OCI-M2 (cell line): ENCODE data around the gene OR51V1.

Experiments used
- DNase-seq: peaks from one replicate; lab custom pipeline; 2025; ENCODE audit not compliant: unreplicated experiment; lab: John Stamatoyannopoulos, UW

Gene OR51V1

GRCh38 chr11:5231111-5231510 lies 30.6 kb upstream of the OR51V1 start:
- no peak for DNase-seq

GRCh38 chr11:5230266-5230665 lies 29.8 kb upstream of the OR51V1 start:
- DNase-seq: no peak

GRCh38 chr11:5229796-5230195 lies 29.3 kb upstream of the OR51V1 start:
- no peak for DNase-seq

GRCh38 chr11:5229356-5229755 lies 28.9 kb upstream of the OR51V1 start:
- no peak for DNase-seq

GRCh38 chr11:5228124-5228523 lies 27.6 kb upstream of the OR51V1 start:
- DNase-seq: no peak

GRCh38 chr11:5227681-5228080 lies 27.2 kb upstream of the OR51V1 start:
- no peak for DNase-seq

GRCh38 chr11:5226732-5227310 lies 26.3 kb upstream of the OR51V1 start, which contains the start of gene HBB:
HBB (minus strand) TSS chr11:5227071; CDS start chr11:5227021, 50 bp downstream.
- DNase-seq: no peak

GRCh38 chr11:5225480-5225871 lies 25.0 kb upstream of the OR51V1 start:
- DNase-seq: no peak

- no peak for DNase-seq
Measured at GRCh38 chr11:5224538-5225479, 24.3 kb upstream of the OR51V1 start.

- DNase-seq: no peak
Measured at GRCh38 chr11:5223686-5224085, 23.2 kb upstream of the OR51V1 start.

- no peak for DNase-seq
Measured at GRCh38 chr11:5223146-5223545, 22.7 kb upstream of the OR51V1 start.

- no peak for DNase-seq
Measured at GRCh38 chr11:5210376-5210885, 9.9 kb upstream of the OR51V1 start.

GRCh38 chr11:5204787-5205186 lies 4.3 kb upstream of the OR51V1 start:
- DNase-seq: peak; percentile 70

- DNase-seq: no peak
Measured at GRCh38 chr11:5203366-5203765, 2.9 kb upstream of the OR51V1 start.

GRCh38 chr11:5198285-5198684 lies 2.2 kb downstream of the OR51V1 start:
- DNase-seq: no peak

GRCh38 chr11:5197536-5197935 lies 2.9 kb downstream of the OR51V1 start:
- no peak for DNase-seq

- DNase-seq: no peak
Measured at GRCh38 chr11:5196731-5197130, 3.8 kb downstream of the OR51V1 start.

GRCh38 chr11:5196067-5196466 lies 4.4 kb downstream of the OR51V1 start:
- no peak for DNase-seq

- no peak for DNase-seq
Measured at GRCh38 chr11:5192738-5193137, 7.7 kb downstream of the OR51V1 start.

- no peak for DNase-seq
Measured at GRCh38 chr11:5188201-5188600, 12.3 kb downstream of the OR51V1 start.

- no peak for DNase-seq
Measured at GRCh38 chr11:5178046-5178837, 22.2 kb downstream of the OR51V1 start.
